ENCODE data around the gene FAM107A. TPM values are rescaled to one million over a fixed set of nuclear protein-coding genes. Genes with fewer than 3 reads are reported as not detected.

Gene FAM107A
- total RNA-seq, 1 donor from 2014 or later, result 102 TPM

GRCh38 chr3:58567251-58567515, 10.0 kb downstream of the FAM107A start:
- no peak for DNase-seq (ENCODE audit: low spot score)

DNA sequence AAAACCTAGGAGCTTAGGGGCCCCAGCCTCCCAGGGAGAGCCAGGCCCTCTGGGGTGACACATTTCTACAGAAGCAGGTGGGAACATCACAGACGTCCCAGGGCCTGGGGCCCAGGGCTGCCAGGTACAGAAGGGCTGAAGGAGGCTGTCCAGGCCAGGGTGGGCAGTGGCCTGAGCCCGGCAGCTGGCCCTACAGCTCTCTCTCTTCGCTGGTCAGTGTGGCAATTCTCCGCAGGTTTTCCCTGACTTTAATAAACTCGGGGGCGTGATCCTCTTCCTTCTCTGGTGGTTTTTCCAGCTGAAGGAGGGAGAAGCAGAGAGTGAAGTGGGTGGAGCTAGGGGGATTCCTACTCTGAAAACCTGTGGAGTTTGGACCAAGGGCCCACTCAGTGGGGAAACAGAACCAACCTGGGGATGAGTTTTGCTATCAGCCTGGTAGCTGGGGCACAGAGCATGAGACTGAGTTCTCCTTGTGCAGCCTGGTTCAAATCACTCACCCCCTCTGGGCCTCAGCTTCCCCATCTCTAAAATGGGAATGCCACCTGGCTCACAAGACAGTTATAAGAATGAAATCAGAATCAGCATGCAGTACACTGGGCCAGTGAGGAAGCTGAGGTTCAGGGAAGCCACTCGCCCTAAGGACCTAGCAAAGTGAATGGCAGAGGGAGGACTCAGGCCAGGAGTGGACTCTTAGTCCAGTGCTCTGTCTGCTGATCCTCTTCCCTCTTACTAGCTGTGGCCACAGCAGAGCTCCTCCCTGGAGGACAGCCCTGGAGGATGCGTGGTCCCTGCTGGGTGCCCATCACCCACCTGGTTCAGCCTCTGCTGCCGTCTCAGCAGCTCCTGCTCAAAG, 10.6 kb downstream of the FAM107A start:
- DNase-seq (ENCODE audit: low spot score), result peak; percentile 34

GRCh38 chr3:58565621-58566397, 11.4 kb downstream of the FAM107A start:
- peak; percentile 36 for DNase-seq (ENCODE audit: low spot score)

DNA sequence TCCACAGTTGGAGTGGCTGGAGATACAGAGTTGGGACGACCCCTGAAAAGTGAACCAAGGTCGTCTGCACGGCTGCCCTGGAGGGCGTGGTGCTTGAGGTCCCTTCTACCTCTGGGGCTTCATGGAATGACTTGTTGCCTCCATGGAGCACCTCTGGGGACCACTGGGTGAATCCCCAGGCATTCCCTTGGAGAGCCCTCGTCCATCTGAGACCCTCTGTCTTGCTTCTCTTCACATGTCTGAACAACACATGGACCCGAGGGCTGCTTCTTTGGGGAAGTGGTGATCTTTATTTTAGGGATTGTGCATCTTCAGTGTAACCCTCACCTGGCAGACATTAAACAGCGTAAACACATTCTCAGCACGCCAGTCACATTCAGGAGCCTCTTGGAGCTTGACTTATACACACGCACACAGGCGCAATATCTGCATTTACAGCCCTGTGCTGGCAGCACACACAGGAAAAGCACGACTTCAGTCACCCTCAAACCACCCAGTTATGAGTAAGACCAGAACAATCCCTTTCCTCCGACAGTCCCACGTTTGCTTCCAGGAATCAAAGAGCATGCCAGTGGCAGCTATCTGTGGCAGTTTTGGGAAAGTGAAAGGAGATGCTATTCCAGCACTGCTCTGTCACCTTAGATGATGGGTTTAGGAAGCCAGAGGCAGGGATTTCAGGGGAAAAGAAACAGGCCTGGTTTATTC, 12.6 kb downstream of the FAM107A start:
- DNase-seq (ENCODE audit: low spot score), result peak; percentile 28

GRCh38 chr3:58564054-58564453, 13.1 kb downstream of the FAM107A start:
- DNase-seq (ENCODE audit: low spot score), result no peak

GRCh38 chr3:58563386-58564035, 13.7 kb downstream of the FAM107A start:
- DNase-seq (ENCODE audit: low spot score), result peak; percentile 26

DNA sequence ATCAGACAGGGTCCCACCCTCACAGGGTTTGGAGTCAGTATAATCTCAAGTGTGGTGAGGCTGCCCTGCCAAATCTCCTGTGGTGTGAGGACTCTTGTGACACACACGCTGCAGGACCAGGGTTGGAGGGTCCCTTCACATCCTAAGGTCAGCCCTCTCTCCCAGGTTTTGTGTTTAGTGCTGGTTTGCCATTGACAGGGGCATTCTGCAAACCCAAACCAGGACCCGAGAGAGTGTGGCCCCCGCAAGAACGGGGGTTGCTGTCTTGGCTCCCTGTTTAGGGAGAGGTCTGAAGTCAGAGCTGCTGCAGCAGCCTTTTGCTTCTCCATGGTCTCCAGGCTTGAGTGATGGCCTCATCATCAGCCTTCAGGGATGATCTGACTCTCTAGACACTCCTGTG, 14.7 kb downstream of the FAM107A start:
- no peak for DNase-seq (ENCODE audit: low spot score)

DNA sequence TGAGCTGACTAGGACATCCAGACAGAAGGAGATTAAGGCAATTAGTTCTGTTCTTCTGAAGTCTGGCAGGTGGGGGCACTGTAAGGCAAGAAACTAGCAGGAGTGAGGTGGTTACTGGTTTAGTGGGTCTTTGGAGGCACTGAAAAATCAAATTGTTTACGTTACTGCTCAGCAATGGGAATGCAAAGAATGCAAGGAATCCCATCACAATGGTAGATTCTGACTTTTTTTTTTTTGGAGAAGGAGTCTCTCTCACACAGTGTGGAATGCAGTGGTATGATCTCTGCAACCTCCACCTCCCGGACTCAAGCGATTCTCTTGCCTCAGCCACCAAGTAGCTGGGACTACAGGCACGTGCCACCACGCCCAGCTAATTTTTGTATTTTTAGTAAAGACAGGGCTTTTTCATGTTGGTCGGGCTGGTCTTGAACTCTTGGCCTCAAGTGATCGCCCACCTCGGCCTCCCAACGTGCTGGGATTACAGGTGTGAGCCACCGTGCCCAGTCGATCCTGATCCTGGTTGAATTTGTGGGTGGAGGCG, 16.4 kb downstream of the FAM107A start:
- DNase-seq (ENCODE audit: low spot score), result no peak

DNA sequence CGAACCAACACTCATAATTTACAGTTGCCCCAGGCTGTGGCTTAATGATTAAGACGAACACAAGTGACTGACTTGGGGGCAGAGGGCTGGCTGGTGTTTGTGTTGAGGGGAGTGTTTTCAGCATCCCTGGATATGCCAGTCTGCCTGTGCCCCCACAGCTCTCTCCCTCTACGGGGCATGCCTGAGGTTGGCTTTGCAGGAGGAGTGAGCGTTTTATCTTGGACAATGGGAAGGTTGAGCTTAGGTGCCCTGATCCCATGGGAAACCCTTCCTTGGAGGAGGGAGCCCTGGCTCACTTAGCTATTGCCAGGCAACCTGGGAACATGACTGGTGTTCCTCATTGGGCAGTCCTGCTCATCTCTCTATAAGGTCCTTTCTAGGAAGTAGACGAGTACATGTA, 17.6 kb downstream of the FAM107A start:
- no peak for DNase-seq (ENCODE audit: low spot score)

DNA sequence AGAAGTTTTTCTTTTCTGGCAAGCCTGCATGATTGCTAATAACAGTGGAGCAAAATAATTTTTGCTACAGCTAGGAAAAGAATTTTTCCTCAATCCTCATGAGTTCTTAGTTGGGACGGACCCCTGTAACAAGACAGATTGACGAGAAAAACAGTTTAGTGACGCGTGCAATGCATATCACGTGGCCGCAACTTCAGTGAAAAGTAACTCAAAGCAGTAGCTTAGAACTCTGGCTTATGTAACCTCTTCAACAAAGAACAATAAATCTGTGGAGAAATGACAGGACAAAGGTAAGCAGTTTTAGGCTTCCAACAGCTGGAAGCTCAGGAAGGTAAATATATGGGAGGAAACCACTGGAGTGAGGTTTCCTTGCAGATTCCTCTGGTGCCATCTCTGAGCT, 19.7 kb downstream of the FAM107A start:
- no peak for DNase-seq (ENCODE audit: low spot score)

DNA sequence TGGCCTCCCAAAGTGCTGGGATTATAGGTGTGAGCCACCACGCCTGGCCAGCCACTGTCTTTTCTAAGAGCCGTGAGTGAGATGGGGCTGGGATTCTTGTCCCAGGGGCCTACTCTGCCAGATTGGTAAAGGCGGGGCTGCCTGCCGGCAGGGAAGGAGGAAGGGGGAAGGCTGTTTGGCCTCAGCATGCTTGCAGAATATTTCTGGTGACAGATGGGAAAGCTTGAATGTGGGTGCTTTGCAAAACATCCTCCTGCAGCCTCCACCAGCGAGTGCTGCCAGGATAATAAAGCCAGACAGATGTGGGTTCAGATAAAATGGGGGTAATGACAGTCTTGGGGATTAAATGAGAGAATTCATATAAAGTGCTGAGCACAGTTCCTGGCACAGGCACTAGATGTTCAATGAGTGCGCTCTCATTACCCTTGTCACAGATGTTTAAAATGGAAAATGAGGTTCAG, 20.4 kb downstream of the FAM107A start:
- no peak for DNase-seq (ENCODE audit: low spot score)

DNA sequence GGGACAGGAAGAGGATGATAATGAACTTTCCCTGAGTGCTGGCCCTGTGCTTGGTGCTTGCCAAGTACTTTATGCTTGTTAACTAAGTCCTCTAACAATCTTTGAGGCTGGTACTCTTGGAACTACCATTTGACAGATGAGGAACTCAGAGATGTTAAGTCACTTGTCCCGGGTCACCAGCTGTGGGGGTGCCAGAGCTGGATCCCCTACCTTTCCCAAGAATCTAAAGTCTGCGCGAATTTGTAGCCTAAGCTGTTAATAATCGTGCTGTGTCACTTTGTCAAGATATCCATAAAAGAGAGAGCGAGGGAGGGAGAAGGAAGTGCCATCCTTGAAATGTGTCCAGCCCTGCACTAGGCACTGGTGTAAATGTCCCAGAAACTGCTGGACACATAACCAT, 21.2 kb downstream of the FAM107A start:
- DNase-seq (ENCODE audit: low spot score), result no peak

GRCh38 chr3:58555203-58555602, 22.0 kb downstream of the FAM107A start:
- DNase-seq (ENCODE audit: low spot score), result peak; percentile 15

DNA sequence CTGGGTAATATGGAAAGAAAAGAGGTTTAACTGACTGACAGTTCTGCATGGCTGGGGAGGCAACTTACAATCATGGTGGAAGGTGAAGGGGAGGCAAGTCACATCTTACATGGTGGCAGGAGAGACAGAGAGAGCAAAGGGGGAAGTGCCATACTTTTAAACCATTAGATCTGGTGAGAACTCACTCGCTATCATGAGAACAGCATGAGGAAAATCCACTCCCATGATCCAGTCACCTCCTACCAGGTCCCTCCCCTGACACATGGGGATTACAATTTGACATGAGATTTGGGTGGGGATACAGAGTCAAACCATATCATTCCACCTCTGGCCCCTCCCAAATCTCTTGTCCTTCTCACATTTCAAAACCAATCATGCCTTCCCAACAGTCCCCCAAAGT, 24.2 kb downstream of the FAM107A start:
- DNase-seq (ENCODE audit: low spot score), result no peak

DNA sequence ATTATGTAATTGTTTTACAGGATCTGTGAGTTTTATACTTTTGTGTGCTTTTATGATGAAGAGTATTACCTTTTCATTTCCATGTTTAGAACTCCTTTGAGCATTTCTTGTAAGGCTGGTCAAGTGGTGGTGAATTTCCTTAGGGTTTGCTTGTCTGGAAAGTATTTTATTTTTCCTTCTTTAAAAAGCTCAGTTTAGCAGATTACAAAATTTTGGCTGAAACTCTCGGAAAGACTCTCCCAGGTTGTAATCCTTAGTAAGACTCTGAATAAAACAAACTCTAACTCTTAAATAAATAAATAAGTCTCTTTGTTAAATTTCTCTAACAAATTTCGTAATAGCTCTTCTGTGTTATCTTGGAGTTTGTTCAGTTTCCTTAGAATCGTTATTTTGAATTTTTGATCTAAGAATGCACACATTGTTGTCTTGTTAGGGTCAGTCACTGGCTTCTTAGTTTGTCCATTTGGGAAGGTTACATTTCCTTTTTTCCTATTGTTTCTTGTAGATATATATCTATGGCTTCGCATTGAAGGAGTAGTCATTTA, 25.5 kb downstream of the FAM107A start:
- DNase-seq (ENCODE audit: low spot score), result no peak

DNA sequence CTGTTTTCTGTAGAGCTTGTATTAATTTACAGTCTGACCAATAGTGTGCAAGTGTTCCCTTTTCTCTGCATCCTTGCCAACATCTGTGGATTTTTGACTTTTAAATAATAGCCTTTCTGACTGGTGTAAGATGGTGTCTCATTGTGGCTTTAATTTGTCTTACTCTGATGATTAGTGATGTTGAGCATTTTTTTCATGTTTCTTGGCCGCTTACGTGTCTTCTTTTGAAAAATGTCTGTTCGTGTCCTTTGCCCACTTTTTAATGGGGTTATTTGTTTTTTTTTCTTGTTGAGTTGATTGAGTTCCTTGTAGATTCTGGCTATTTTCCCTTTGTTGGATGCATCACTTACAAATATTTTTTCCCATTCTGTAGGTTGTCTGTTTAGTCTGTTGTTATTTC, 32.6 kb downstream of the FAM107A start:
- DNase-seq (ENCODE audit: low spot score), result no peak

- peak; percentile 15 for DNase-seq (ENCODE audit: low spot score)
Observed at GRCh38 chr3:58540176-58540858, 36.9 kb downstream of the FAM107A start.

- peak; percentile 24 for DNase-seq (ENCODE audit: low spot score)
Observed at GRCh38 chr3:58539626-58540025, 37.6 kb downstream of the FAM107A start.

DNA sequence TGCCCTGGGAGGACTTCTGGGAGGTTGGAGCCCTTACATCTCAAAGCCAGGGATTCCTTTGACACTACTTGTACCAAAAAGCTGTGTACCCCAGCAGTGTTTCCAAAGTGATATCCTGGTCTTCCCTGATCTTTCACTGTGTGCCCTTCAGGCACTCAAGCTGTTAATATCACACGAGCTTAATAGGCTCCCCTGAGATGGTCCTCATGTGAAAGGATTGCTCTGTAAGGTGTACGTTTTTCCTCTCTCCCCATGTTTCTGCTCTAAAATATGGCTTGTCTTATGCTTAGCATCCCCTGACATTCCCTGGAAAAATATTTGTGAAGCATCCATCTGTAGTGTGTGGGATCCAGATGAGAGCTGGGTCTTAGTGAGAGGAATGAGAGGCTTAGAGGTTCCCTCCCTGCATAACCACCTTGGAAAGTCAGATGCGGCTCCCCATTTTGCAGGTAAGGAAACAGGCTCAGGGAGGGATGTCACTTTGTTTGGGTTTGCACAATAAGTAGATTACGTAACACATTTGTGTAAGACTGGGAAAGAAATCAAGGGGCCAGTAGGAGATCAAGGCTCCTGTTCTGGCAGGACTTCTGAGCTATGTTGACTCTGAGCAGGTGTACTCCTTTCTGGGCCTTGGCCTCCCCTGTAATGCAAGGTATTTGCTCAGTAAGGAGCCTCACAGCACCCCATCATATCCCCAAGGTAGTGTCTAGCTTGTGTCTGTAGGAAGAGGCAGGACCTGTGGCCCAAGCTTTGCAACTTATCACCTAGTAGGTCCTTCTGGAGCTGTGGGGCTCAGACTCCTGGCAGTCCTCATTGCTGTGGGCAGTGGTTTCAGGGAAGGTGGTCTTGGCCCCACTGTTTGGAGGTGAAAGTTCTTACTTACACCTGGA, 39.5 kb downstream of the FAM107A start:
- no peak for DNase-seq (ENCODE audit: low spot score)

All from ureter (tissue), 1 donor.